ENCODE data around the gene SLC26A1. TPM values are rescaled to one million over a fixed set of nuclear protein-coding genes. Genes with fewer than 3 reads are reported as not detected.

Gene SLC26A1
- total RNA-seq, 1 experiment from 2014 or later = 0.85 TPM

DNA sequence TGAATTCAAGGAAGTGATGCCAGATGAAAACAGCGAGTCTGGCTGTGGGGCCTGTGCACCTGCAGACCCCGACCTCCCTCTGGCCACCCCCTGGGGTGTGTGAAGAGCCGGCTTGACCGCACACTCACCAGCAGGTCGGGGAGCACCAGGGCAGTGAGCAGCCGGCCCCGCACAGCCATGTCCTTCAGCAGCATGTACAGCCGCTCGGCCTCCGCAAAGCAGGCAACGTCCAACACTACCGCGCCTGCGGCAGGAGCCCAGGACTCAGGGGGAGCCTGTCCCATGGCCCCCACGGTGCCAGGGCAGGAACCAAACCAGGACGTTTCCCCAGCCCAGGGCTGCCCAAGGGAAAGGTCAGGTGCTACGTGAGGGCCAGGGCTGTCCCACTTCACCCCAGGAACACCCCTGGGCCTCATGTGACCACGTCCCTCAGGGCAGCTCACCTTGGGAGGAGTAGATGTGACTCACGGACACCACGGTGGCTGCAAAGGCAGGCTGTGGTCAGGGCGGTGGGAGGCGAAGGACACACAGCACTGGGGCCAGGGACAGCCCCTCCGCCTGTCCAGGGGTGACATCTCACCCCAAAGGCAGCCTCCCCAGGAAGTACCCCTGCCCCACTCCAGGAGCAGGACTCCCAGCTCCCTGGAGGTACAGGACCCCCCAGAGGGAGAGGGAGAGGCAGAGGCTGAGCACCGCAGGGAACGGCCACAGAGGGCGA is 28.0 kb downstream of the SLC26A1 start:
- Mint-ChIP-seq H3K4me1 (no peaks in the 10 kb centered on the region), H3K27me3 (ENCODE audit: low read depth) (peaks cover 13% of the 10 kb centered on the region), H3K9me3 (no peaks in the 10 kb centered on the region), H3K4me3 (no peak overlapping the region), H3K36me3 (no peaks in the 10 kb centered on the region), H3K27ac (no peak overlapping the region)
- ATAC-seq (no peak), DNase-seq (ENCODE audit: low spot score) (no peak)
- CTCF ChIA-PET = no interaction called here
- TF ChIP-seq ELF4 (CRISPR knock-in tag; IDR thresholded peaks at IDR 0.05; ENCODE audit: low read depth) (no peak), MYBL2 (CRISPR knock-in tag; IDR thresholded peaks at IDR 0.05) (no peak)
- POLR2A ChIA-PET = no interaction called here

- no peak overlapping the region for H3K27ac Mint-ChIP-seq
- DNase-seq (ENCODE audit: low spot score) (no peak), ATAC-seq (no peak)
- no peak overlapping the region for H3K4me3 Mint-ChIP-seq
- no peaks in the 10 kb centered on the region for H3K9me3 Mint-ChIP-seq
- ChIA-PET POLR2A (no interaction called here), CTCF (no interaction called here)
- no peak for TF ChIP-seq ZNF232 (CRISPR knock-in tag; IDR thresholded peaks at IDR 0.05)
- no peak for TF ChIP-seq AFF4 (CRISPR knock-in tag; IDR thresholded peaks at IDR 0.05; ENCODE audit: borderline replicate concordance)
- no peak for TF ChIP-seq ZNF425 (CRISPR knock-in tag; conservative IDR thresholded peaks at IDR 0.05)
- no peak for TF ChIP-seq IRF2 (CRISPR knock-in tag; IDR thresholded peaks at IDR 0.05; ENCODE audit: borderline replicate concordance, low read depth)
- TF ChIP-seq SMAD3 (CRISPR knock-in tag; IDR thresholded peaks at IDR 0.05; ENCODE audit: borderline replicate concordance) = no peak
- TF ChIP-seq ZNF532 (CRISPR knock-in tag; IDR thresholded peaks at IDR 0.05; ENCODE audit: borderline replicate concordance) = no peak
- no peaks in the 10 kb centered on the region for H3K36me3 Mint-ChIP-seq
- H3K27me3 Mint-ChIP-seq (ENCODE audit: low read depth) = peaks cover 13% of the 10 kb centered on the region
- no peaks in the 10 kb centered on the region for H3K4me1 Mint-ChIP-seq
These were observed 28.7 kb downstream of the SLC26A1 start for GRCh38 chr4:964346-965025.
